H9 (cell line): ENCODE data around the gene KRTAP13-4. TPM values are rescaled to one million over a fixed set of nuclear protein-coding genes. Genes with fewer than 3 reads are reported as not detected.

Experiments used
- DNase-seq: peaks from one replicate; pipeline ENCODE4 v3.0.0-alpha.2; 2017
- H2AFZ ChIP-seq: one replicate; pipeline ENCODE4 v1.6.1; 2013; ENCODE audit warnings: mild to moderate bottlenecking, low read length, control low read depth, moderate library complexity
- H2AK5ac ChIP-seq: 2 replicates; pipeline ENCODE4 v1.6.1; 2013; ENCODE audit warnings: low read length, control low read depth, mixed read lengths; ENCODE audit not compliant: insufficient read length
- H2BK120ac ChIP-seq: one replicate; pipeline ENCODE4 v1.6.1; 2013; ENCODE audit warnings: low read depth, mild to moderate bottlenecking, low read length, control low read depth, inconsistent platforms; ENCODE audit not compliant: poor library complexity, severe bottlenecking
- H2BK12ac ChIP-seq: 2 replicates; pipeline ENCODE4 v1.6.1; 2013; ENCODE audit warnings: low read length, control low read depth, mixed read lengths, low read depth; ENCODE audit not compliant: insufficient read length
- H2BK15ac ChIP-seq: 2 replicates; pipeline ENCODE4 v1.6.1; 2013; ENCODE audit warnings: low read depth, low read length, control low read depth
- H2BK20ac ChIP-seq: one replicate; pipeline ENCODE4 v1.6.1; 2013; ENCODE audit warnings: low read depth, mild to moderate bottlenecking, low read length, control low read depth, inconsistent platforms; ENCODE audit not compliant: poor library complexity, severe bottlenecking
- H2BK5ac ChIP-seq: 2 replicates; pipeline ENCODE4 v1.6.1; 2013; ENCODE audit warnings: low read length, control low read depth, mixed read lengths; ENCODE audit not compliant: insufficient read length
- H3K14ac ChIP-seq: 2 replicates; pipeline ENCODE4 v1.6.1; 2013; ENCODE audit warnings: low read length, control low read depth; ENCODE audit not compliant: insufficient read depth
- H3K18ac ChIP-seq: 2 replicates; pipeline ENCODE4 v1.6.1; 2013; ENCODE audit warnings: low read depth, mild to moderate bottlenecking, mixed read lengths, low read length, control low read depth; ENCODE audit not compliant: insufficient read length
- H3K23ac ChIP-seq: 2 replicates; pipeline ENCODE4 v1.6.1; 2013; ENCODE audit warnings: low read length, control low read depth, mixed read lengths, low read depth; ENCODE audit not compliant: insufficient read length
- H3K23me2 ChIP-seq: 2 replicates; pipeline ENCODE4 v1.6.1; 2013; ENCODE audit warnings: low read depth, mild to moderate bottlenecking, mixed read lengths, low read length, control low read depth; ENCODE audit not compliant: insufficient read length, poor library complexity, severe bottlenecking
- H3K27ac ChIP-seq: 2 replicates; pipeline ENCODE4 v1.5.1; 2013; ENCODE audit warnings: low read length, control low read depth, mixed read lengths, low read depth; ENCODE audit not compliant: insufficient read length
- H3K27me3 ChIP-seq: 2 replicates; pipeline ENCODE4 v1.6.1; 2013; ENCODE audit warnings: low read length, control low read depth, inconsistent platforms; ENCODE audit not compliant: insufficient read depth
- H3K4ac ChIP-seq: 2 replicates; pipeline ENCODE4 v1.6.1; 2013; ENCODE audit warnings: low read depth, mild to moderate bottlenecking, control low read depth, inconsistent platforms, low read length, moderate library complexity
- H3K4me1 ChIP-seq: 2 replicates; pipeline ENCODE4 v1.6.1; 2013; ENCODE audit warnings: low read length, control low read depth, inconsistent platforms; ENCODE audit not compliant: insufficient read depth
- H3K4me2 ChIP-seq: 2 replicates; pipeline ENCODE4 v1.6.1; 2013; ENCODE audit warnings: low read length, control low read depth, mixed read lengths; ENCODE audit not compliant: insufficient read length, insufficient read depth
- H3K56ac ChIP-seq: 2 replicates; pipeline ENCODE4 v1.6.1; 2013; ENCODE audit warnings: low read depth, mild to moderate bottlenecking, mixed read lengths, low read length, control low read depth; ENCODE audit not compliant: insufficient read length
- H3K79me1 ChIP-seq: 2 replicates; pipeline ENCODE4 v1.6.1; 2013; ENCODE audit warnings: low read depth, mild to moderate bottlenecking, moderate library complexity, low read length, control low read depth, inconsistent platforms; ENCODE audit not compliant: insufficient read depth, poor library complexity, severe bottlenecking
- H3K79me2 ChIP-seq: 2 replicates; pipeline ENCODE4 v1.6.1; 2013; ENCODE audit warnings: low read length, control low read depth, inconsistent platforms; ENCODE audit not compliant: insufficient read depth
- H3K9ac ChIP-seq: 2 replicates; pipeline ENCODE4 v1.6.1; 2013; ENCODE audit warnings: low read length, control low read depth, mixed read lengths; ENCODE audit not compliant: insufficient read length; ENCODE audit errors: extremely low read depth
- H3K9me3 ChIP-seq: one replicate; pipeline ENCODE4 v1.6.1; 2013; ENCODE audit warnings: low read depth, low read length, inconsistent platforms; ENCODE audit not compliant: control insufficient read depth
- H3T11ph ChIP-seq: one replicate; pipeline ENCODE4 v1.6.1; 2013; ENCODE audit warnings: mild to moderate bottlenecking, low read length, control low read depth, inconsistent platforms
- H4K20me1 ChIP-seq: one replicate; pipeline ENCODE4 v1.6.1; 2013; ENCODE audit not compliant: control insufficient read depth, insufficient read length, insufficient read depth
- H4K5ac ChIP-seq: 2 replicates; pipeline ENCODE4 v1.6.1; 2013; ENCODE audit warnings: low read depth, mild to moderate bottlenecking, mixed read lengths, low read length, control low read depth; ENCODE audit not compliant: insufficient read length
- H4K8ac ChIP-seq: replicated peaks from 2 replicates; pipeline ENCODE4 v1.6.1; 2013; ENCODE audit warnings: low read length, control low read depth, mixed read lengths, low read depth; ENCODE audit not compliant: insufficient read length
- H4K91ac ChIP-seq: 2 replicates; pipeline ENCODE4 v1.6.1; 2013; ENCODE audit warnings: low read depth, mild to moderate bottlenecking, moderate library complexity, mixed read lengths, low read length, control low read depth; ENCODE audit not compliant: insufficient read length
- H3K27ac Mint-ChIP-seq, 3 experiments: 2 replicates in 2 of 3; 3 replicates in 1 of 3; pipeline ENCODE4 v1.8.0; 2020 to 2021; ENCODE audit warnings: mixed read lengths in 3 of 3, mild to moderate bottlenecking in 1 of 3, moderate library complexity in 1 of 3
- H3K27me3 Mint-ChIP-seq: 2 replicates; pipeline ENCODE4 v1.8.0; 2021; ENCODE audit warnings: low read depth, mild to moderate bottlenecking, moderate library complexity, mixed read lengths
- H3K36me3 Mint-ChIP-seq, 3 experiments: 2 replicates in 2 of 3; 3 replicates in 1 of 3; pipeline ENCODE4 v1.8.0; 2020 to 2021; ENCODE audit warnings: low read depth in 3 of 3, mixed read lengths in 3 of 3; ENCODE audit not compliant: insufficient read depth in 1 of 3
- H3K4me1 Mint-ChIP-seq, 2 experiments: 2 replicates each; pipeline ENCODE4 v1.8.0; 2020; ENCODE audit warnings: mixed read lengths in 2 of 2
- H3K4me3 Mint-ChIP-seq, 2 experiments: 2 replicates in 1 of 2; 3 replicates in 1 of 2; pipeline ENCODE4 v1.8.0; 2020 to 2021; ENCODE audit warnings: mild to moderate bottlenecking in 2 of 2, mixed read lengths in 2 of 2, moderate library complexity in 1 of 2
- H3K9me3 Mint-ChIP-seq, 2 experiments: 2 replicates in 1 of 2; 3 replicates in 1 of 2; pipeline ENCODE4 v1.8.0; 2020; ENCODE audit warnings: mild to moderate bottlenecking in 2 of 2, mixed read lengths in 2 of 2, moderate library complexity in 1 of 2
- WGBS: extraction: QIAGEN DNeasy Blood & Tissue Kit; methylation state at CpG from one replicate; pipeline ENCODE4 v1.1.7; 2013; ENCODE audit warnings: missing lambda C conversion rate, low lambda C conversion rate, mixed read lengths; ENCODE audit not compliant: insufficient read length; ENCODE audit errors: extremely low coverage; 5-methylcytosine and 5-hydroxymethylcytosine counted together
- total RNA-seq: library from RNA; stranded (reverse); gene quantifications from 2 replicates; pipeline ENCODE4 v1.2.1, GENCODE V29; 2021
- TF ChIP-seq, protein P1 (sequence below): fragments of 200-600 bp; sonication (generic); conservative IDR thresholded peaks from 3 replicates; pipeline ENCODE4 v1.8.0; 2021; ENCODE audit warnings: antibody characterized with exemption, mild to moderate bottlenecking

Gene KRTAP13-4
- total RNA-seq, 1 experiment from 2014 or later, result 0.39 TPM

DNA sequence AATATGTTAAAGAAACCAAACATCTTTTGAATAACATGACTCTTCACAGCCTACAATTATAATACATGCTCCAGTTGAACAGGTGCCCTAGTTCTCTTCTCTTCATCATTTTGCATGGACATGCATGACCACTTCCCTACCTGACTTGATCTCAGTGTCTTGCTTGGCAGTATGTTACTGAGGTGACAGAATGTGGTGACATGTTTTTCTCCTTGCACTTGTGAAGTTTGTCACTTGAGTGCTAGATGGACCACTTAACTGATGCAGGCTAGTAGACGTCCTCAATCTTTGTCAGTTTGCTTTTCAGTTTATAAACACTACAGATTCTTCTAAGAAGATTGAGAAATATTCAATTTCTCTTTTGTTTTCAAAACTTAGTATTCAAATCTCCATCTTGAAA lies 47.8 kb upstream of the KRTAP13-4 start:
- H2BK15ac ChIP-seq, result no peak overlapping the region

More for the DNA sequence above, 47.8 kb upstream of the KRTAP13-4 start:
- Histone ChIP-seq H3K4ac (no peak overlapping the region), H3K27ac (no peak overlapping the region), H3T11ph (no peak overlapping the region), H4K20me1 (no peaks in the 10 kb centered on the region), H3K56ac (no peak overlapping the region), H3K4me1 (no peaks in the 10 kb centered on the region), H3K23ac (no peak overlapping the region), H3K23me2 (no peaks in the 10 kb centered on the region), H2BK5ac (no peak overlapping the region), H3K14ac (no peak overlapping the region), H3K4me2 (no peak overlapping the region), H2BK12ac (no peak overlapping the region), H3K9ac (no peak overlapping the region), H2AK5ac (no peak overlapping the region), H2BK120ac (no peak overlapping the region), H4K8ac (no peak overlapping the region), H4K5ac (no peak overlapping the region), H4K91ac (no peak overlapping the region), H3K9me3 (no peaks in the 10 kb centered on the region), H2AFZ (no peak overlapping the region), H3K18ac (no peak overlapping the region), H3K27me3 (no peaks in the 10 kb centered on the region), H3K79me1 (no peaks in the 10 kb centered on the region), H3K79me2 (no peaks in the 10 kb centered on the region), H2BK20ac (no peak overlapping the region)
- TF ChIP-seq, protein P1, sequence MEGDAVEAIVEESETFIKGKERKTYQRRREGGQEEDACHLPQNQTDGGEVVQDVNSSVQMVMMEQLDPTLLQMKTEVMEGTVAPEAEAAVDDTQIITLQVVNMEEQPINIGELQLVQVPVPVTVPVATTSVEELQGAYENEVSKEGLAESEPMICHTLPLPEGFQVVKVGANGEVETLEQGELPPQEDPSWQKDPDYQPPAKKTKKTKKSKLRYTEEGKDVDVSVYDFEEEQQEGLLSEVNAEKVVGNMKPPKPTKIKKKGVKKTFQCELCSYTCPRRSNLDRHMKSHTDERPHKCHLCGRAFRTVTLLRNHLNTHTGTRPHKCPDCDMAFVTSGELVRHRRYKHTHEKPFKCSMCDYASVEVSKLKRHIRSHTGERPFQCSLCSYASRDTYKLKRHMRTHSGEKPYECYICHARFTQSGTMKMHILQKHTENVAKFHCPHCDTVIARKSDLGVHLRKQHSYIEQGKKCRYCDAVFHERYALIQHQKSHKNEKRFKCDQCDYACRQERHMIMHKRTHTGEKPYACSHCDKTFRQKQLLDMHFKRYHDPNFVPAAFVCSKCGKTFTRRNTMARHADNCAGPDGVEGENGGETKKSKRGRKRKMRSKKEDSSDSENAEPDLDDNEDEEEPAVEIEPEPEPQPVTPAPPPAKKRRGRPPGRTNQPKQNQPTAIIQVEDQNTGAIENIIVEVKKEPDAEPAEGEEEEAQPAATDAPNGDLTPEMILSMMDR, result no peak
- peaks cover 0 to 2% (median 0%) of the 10 kb centered on the region in 3 experiments; a peak in 2 of 7 replicates for H3K36me3 Mint-ChIP-seq
- H3K27ac Mint-ChIP-seq, result no peak overlapping the region
- no peak overlapping the region for H3K4me3 Mint-ChIP-seq
- no peaks in the 10 kb centered on the region for H3K4me1 Mint-ChIP-seq
- peaks cover 6 to 10% of the 10 kb centered on the region in 2 experiments; a peak in 3 of 5 replicates for H3K9me3 Mint-ChIP-seq
- no peak for DNase-seq
- no CpG with 5 or more reads among the region's 1 CpG for WGBS
- no peaks in the 10 kb centered on the region; the same call in 1 of the 2 replicates for H3K27me3 Mint-ChIP-seq
